B cell (primary cell): ENCODE results near the gene FBXL16. TPM values are rescaled to one million over a fixed set of nuclear protein-coding genes. Genes with fewer than 3 reads are reported as not detected.
A peak's percentile ranks its signal among the peaks of the same experiment; 100 is the strongest.

Source experiments
- ATAC-seq: fragments of 200-7000 bp; cut with Tn5 transposase; one replicate; pipeline ENCODE4 v1.10.0; 2021; ENCODE audit warnings: low read depth, mild to moderate bottlenecking, moderate number of reproducible peaks, moderate library complexity
- CTCF ChIA-PET: fragments of 350-600 bp; sonication (Branson Sonifier 250); formaldehyde crosslinking; loops from one replicate; lab custom pipeline; 2021; ENCODE audit warnings: antibody characterized with exemption, inconsistent platforms; lab: Charles Lee
- POLR2A ChIA-PET: fragments of 350-600 bp; sonication (Branson Sonifier 250); formaldehyde crosslinking; loops from one replicate; lab custom pipeline; 2021; ENCODE audit warnings: antibody characterized with exemption; lab: Charles Lee
- DNase-seq: peaks from one replicate; pipeline ENCODE4 v3.0.0; 2013
- H2AFZ ChIP-seq: 2 replicates; pipeline ENCODE4 v1.6.1; 2012; ENCODE audit warnings: mild to moderate bottlenecking, low read depth, low read length; ENCODE audit not compliant: insufficient read depth, poor library complexity, severe bottlenecking
- H3K27ac ChIP-seq, 2 donors: 1 replicate in 1 of 2; 2 replicates in 1 of 2; pipeline ENCODE4 v1.5.1; 2012 to 2013; ENCODE audit warnings: low read length in 2 of 2, mild to moderate bottlenecking in 2 of 2, moderate library complexity in 1 of 2
- H3K27me3 ChIP-seq, 4 experiments: fragments of 200-600 bp in 1 of 4; sonication (generic) in 1 of 4; replicated peaks in 1 of 4; 1 replicate in 2 of 4; 2 replicates in 2 of 4; pipeline versions ENCODE4 v1.6.1 to v1.7.0; 2013 to 2016; ENCODE audit warnings: low read length in 3 of 4, mild to moderate bottlenecking in 2 of 4, mixed read lengths in 1 of 4, moderate library complexity in 1 of 4; ENCODE audit not compliant: insufficient read depth in 4 of 4, control insufficient read depth in 3 of 4; ENCODE audit errors: control extremely low read depth in 1 of 4
- H3K36me3 ChIP-seq, 2 experiments: replicated peaks in 1 of 2; 1 replicate in 1 of 2; 2 replicates in 1 of 2; pipeline versions ENCODE4 v1.6.1 to v1.7.1; 2013; ENCODE audit warnings: low read length in 1 of 2; ENCODE audit not compliant: insufficient read depth in 2 of 2, control insufficient read depth in 1 of 2; ENCODE audit errors: control extremely low read depth in 1 of 2, extremely low read depth in 1 of 2
- H3K4me1 ChIP-seq, 2 donors: fragments of 200-600 bp in 1 of 2; sonication (generic) in 1 of 2; 1 replicate in 1 of 2; 2 replicates in 1 of 2; pipeline versions ENCODE4 v1.5.1 to v1.6.1; 2013 to 2017; ENCODE audit warnings: low read length in 2 of 2; ENCODE audit not compliant: control insufficient read depth in 2 of 2, insufficient read depth in 2 of 2
- H3K4me2 ChIP-seq: replicated peaks from 2 replicates; pipeline ENCODE3; 2012; ENCODE audit warnings: mild to moderate bottlenecking, low read depth, low read length; ENCODE audit not compliant: poor library complexity, severe bottlenecking
- H3K4me3 ChIP-seq, 5 experiments: fragments of 200-600 bp in 1 of 5; sonication (generic) in 1 of 5; 1 replicate in 3 of 5; 2 replicates in 2 of 5; pipeline versions ENCODE4 v1.5.1 to v1.7.0; 2011 to 2016; ENCODE audit warnings: low read length in 4 of 5, mild to moderate bottlenecking in 4 of 5, low read depth in 2 of 5, control low read depth in 1 of 5, moderate library complexity in 1 of 5; ENCODE audit not compliant: insufficient read depth in 1 of 5; ENCODE audit errors: control extremely low read depth in 1 of 5, extremely low read depth in 1 of 5
- H3K79me2 ChIP-seq: fragments of 200-600 bp; sonication (generic); one replicate; pipeline ENCODE4 v1.6.0; 2016; ENCODE audit warnings: low read length; ENCODE audit not compliant: control insufficient read depth, insufficient read depth
- H3K9ac ChIP-seq: fragments of 200-600 bp; sonication (generic); 2 replicates; pipeline ENCODE4 v1.6.1; 2017; ENCODE audit warnings: mild to moderate bottlenecking, low read length, moderate library complexity
- H3K9me3 ChIP-seq, 3 donors: one replicate each; pipeline versions ENCODE4 v1.6.1 to v1.7.1; 2013; ENCODE audit warnings: low read length in 2 of 3; ENCODE audit not compliant: control insufficient read depth in 2 of 3, insufficient read depth in 1 of 3; ENCODE audit errors: control extremely low read depth in 1 of 3
- H4K20me1 ChIP-seq: 2 replicates; pipeline ENCODE4 v1.6.0; 2012; ENCODE audit warnings: mild to moderate bottlenecking, low read length; ENCODE audit not compliant: insufficient read depth, control insufficient read depth, poor library complexity, severe bottlenecking
- H3K27ac Mint-ChIP-seq: one replicate; pipeline ENCODE4 v1.8.0; 2021; ENCODE audit warnings: mixed read lengths
- H3K27me3 Mint-ChIP-seq: one replicate; pipeline ENCODE4 v1.8.0; 2021; ENCODE audit warnings: mixed read lengths
- H3K4me1 Mint-ChIP-seq: one replicate; pipeline ENCODE4 v1.8.0; 2021; ENCODE audit warnings: mixed read lengths
- H3K4me3 Mint-ChIP-seq: one replicate; pipeline ENCODE4 v1.8.0; 2021; ENCODE audit warnings: mixed read lengths
- H3K9me3 Mint-ChIP-seq: one replicate; pipeline ENCODE4 v1.8.0; 2022; ENCODE audit warnings: mixed read lengths; ENCODE audit not compliant: insufficient read depth
- CTCF ChIP-seq: fragments of 200-600 bp; IDR thresholded peaks from one replicate; pipeline ENCODE4 v1.8.0; 2022; ENCODE audit warnings: antibody characterized with exemption, mild to moderate bottlenecking
- EZH2 ChIP-seq: IDR thresholded peaks from 2 replicates; pipeline ENCODE4 v1.6.1; 2012; ENCODE audit warnings: borderline replicate concordance, low read depth, mild to moderate bottlenecking, moderate library complexity, low read length; ENCODE audit not compliant: insufficient read depth, poor library complexity, severe bottlenecking
- WGBS: methylation state at CpG from one replicate; pipeline ENCODE4 v1.1.5; 2013; ENCODE audit warnings: missing lambda C conversion rate; ENCODE audit not compliant: insufficient coverage; 5-methylcytosine and 5-hydroxymethylcytosine counted together
- intact Hi-C: fragments of 100-400 bp; cut with micrococcal nuclease; formaldehyde crosslinking; loops from one replicate; pipeline ENCODE4 v1.10.0; 2022
- polyA plus RNA-seq: library from polyadenylated mRNA; depleted of rRNA; stranded (reverse); fragments of >200 nt; gene quantifications from 2 replicates; pipeline ENCODE4 v1.2.3, GENCODE V29; 2012
- total RNA-seq, 2 donors: library from RNA; stranded (reverse); fragments of 120-200 nt in 1 of 2; gene quantifications; 1 replicate in 1 of 2; 2 replicates in 1 of 2; pipeline versions ENCODE4 v1.2.3 to v1.2.4, GENCODE V29; 2013 to 2022

FBXL16 gene
- total and polyA plus RNA-seq, 2 donors (not counting 1 experiment from before 2014, with no cell fraction given) = 2.2 to 5.8 TPM

- Histone ChIP-seq H4K20me1 (peaks cover 2% of the 10 kb centered on the region), H3K4me2 (peak overlapping the region; percentile 96), H3K4me3 (peak overlapping the region in 4 of 5 experiments; percentile 40 to 58 (median 52)), H3K36me3 (no peaks in the 10 kb centered on the region), H3K9me3 (peaks cover 0 to 32% (median 0%) of the 10 kb centered on the region in 3 donors), H2AFZ (peak overlapping the region; percentile 33), H3K4me1 (peaks cover 30 to 39% of the 10 kb centered on the region in 2 donors), H3K27me3 (peaks cover 0 to 47% (median 17%) of the 10 kb centered on the region in 4 experiments), H3K9ac (peak overlapping the region; percentile 58), H3K27ac (no peak overlapping the region), H3K79me2 (peaks cover 7% of the 10 kb centered on the region)
- 3% methylated on average over 54 of the region's 64 CpGs for WGBS
- no peak for ATAC-seq
- TF ChIP-seq EZH2 (peak; percentile 95), CTCF (no peak)
- CTCF ChIA-PET = no interaction called here
- POLR2A ChIA-PET = no interaction called here
- Mint-ChIP-seq H3K4me3 (peak overlapping the region; percentile 75), H3K4me1 (peaks cover 23% of the 10 kb centered on the region), H3K27ac (no peak overlapping the region), H3K27me3 (peaks cover 17% of the 10 kb centered on the region), H3K9me3 (no peaks in the 10 kb centered on the region)
- DNase-seq = no peak
- intact Hi-C loops = no loop called here
Measured at GRCh38 chr16:694187-694862, 11.3 kb downstream of the FBXL16 start.

GRCh38 chr16:693766-694165 lies 11.8 kb downstream of the FBXL16 start:
- ATAC-seq (no peak), DNase-seq (no peak)
- Histone ChIP-seq H4K20me1 (peaks cover 4% of the 10 kb centered on the region), H3K9me3 (peaks cover 0 to 28% (median 0%) of the 10 kb centered on the region in 3 donors), H2AFZ (no peak overlapping the region), H3K36me3 (no peaks in the 10 kb centered on the region), H3K4me2 (peak overlapping the region; percentile 96), H3K27me3 (peaks cover 0 to 42% (median 15%) of the 10 kb centered on the region in 4 experiments), H3K4me1 (peaks cover 36 to 41% of the 10 kb centered on the region in 2 donors), H3K79me2 (peaks cover 12% of the 10 kb centered on the region), H3K4me3 (peak overlapping the region in 1 of 5 experiments; percentile 58), H3K9ac (no peak overlapping the region), H3K27ac (no peak overlapping the region)
- TF ChIP-seq CTCF (no peak), EZH2 (no peak)
- peak overlapping the region; percentile 29 for H3K4me3 Mint-ChIP-seq
- intact Hi-C loops = no loop called here
- H3K27me3 Mint-ChIP-seq = peaks cover 17% of the 10 kb centered on the region
- POLR2A ChIA-PET = no interaction called here
- no peaks in the 10 kb centered on the region for H3K9me3 Mint-ChIP-seq
- WGBS = 5% methylated on average over 33 of the region's 37 CpGs
- CTCF ChIA-PET = no interaction called here
- no peak overlapping the region for H3K27ac Mint-ChIP-seq
- peaks cover 27% of the 10 kb centered on the region for H3K4me1 Mint-ChIP-seq
